ENCODE results near the gene CLCN7.

- TF ChIP-seq CTCF (IDR thresholded peaks at IDR 0.05), result no peak
- TF ChIP-seq EZH2phosphoT487 (IDR thresholded peaks at IDR 0.05), result no peak
These were observed 66.5 kb downstream of the CLCN7 start for GRCh38 chr16:1408171-1408837.

Measured in neural progenitor cell (in vitro differentiated cells).